GM10847 (cell line): Measurements from ENCODE around the gene TARP.

Source experiments
- POLR2A ChIP-seq: IDR thresholded peaks from 2 replicates; pipeline ENCODE4 v1.6.1; 2011; ENCODE audit not compliant: insufficient read length; ENCODE audit errors: extremely low read depth

TARP gene

GRCh38 chr7:38223306-38223705, 50.1 kb downstream of the TARP start:
- no peak for TF ChIP-seq POLR2A

GRCh38 chr7:38222481-38223096, 50.8 kb downstream of the TARP start:
- TF ChIP-seq POLR2A: no peak

- no peak for TF ChIP-seq POLR2A
These were observed 53.0 kb downstream of the TARP start for GRCh38 chr7:38220452-38220851.

- no peak for TF ChIP-seq POLR2A
These were observed 55.8 kb downstream of the TARP start for GRCh38 chr7:38217672-38218071.

GRCh38 chr7:38215735-38216670, 57.4 kb downstream of the TARP start:
- no peak for TF ChIP-seq POLR2A

- no peak for TF ChIP-seq POLR2A
These were observed 58.3 kb downstream of the TARP start for GRCh38 chr7:38215115-38215514.

- no peak for TF ChIP-seq POLR2A
These were observed 61.5 kb downstream of the TARP start for GRCh38 chr7:38211940-38212339.

GRCh38 chr7:38211486-38211885, 62.0 kb downstream of the TARP start:
- no peak for TF ChIP-seq POLR2A
